SK-N-SH (cell line): ENCODE measurements around the gene MOCS2. TPM values are rescaled to one million over a fixed set of nuclear protein-coding genes. Genes with fewer than 3 reads are reported as not detected.
A peak's percentile ranks its signal among the peaks of the same experiment; 100 is the strongest.

Experiments
- CTCF ChIA-PET: fragments of 300-600, 350-600 bp; formaldehyde crosslinking; extraction: SDS; loops from one replicate; lab custom pipeline; 2021; lab: Yijun Ruan, JAX
- POLR2A ChIA-PET: fragments of 350-600 bp; sonication (Branson Sonifier 250); formaldehyde crosslinking; extraction: SDS; loops from one replicate; lab custom pipeline; 2020; ENCODE audit warnings: antibody characterized with exemption, inconsistent platforms; lab: Yijun Ruan, JAX
- DNase-seq: peaks from one replicate; pipeline ENCODE4 v3.0.0; 2012
- H2AFZ ChIP-seq: fragments of 200-600 bp; sonication (generic); 2 replicates; pipeline ENCODE4 v1.8.1; 2016; ENCODE audit warnings: antibody characterized with exemption, mild to moderate bottlenecking, low read depth
- H3F3A ChIP-seq: fragments of 200-600 bp; sonication (generic); replicated peaks from 2 replicates; pipeline ENCODE3; 2016; ENCODE audit warnings: antibody characterized with exemption, mild to moderate bottlenecking; ENCODE audit not compliant: insufficient read depth
- H3K27ac ChIP-seq, 2 experiments: fragments of 200-500 bp in 1 of 2; fragments of 200-600 bp in 1 of 2; sonication (Bioruptor generic) in 1 of 2; sonication (generic), shearing (Covaris generic) in 1 of 2; 2 replicates each; pipeline versions ENCODE4 v1.5.1 to v1.6.1; 2014 to 2016; ENCODE audit warnings: low read depth in 2 of 2, inconsistent platforms in 1 of 2, low read length in 1 of 2, mild to moderate bottlenecking in 1 of 2, mixed read lengths in 1 of 2
- H3K27me3 ChIP-seq: fragments of 200-600 bp; sonication (generic), shearing (Covaris generic); 2 replicates; pipeline ENCODE4 v1.6.1; 2016; ENCODE audit warnings: mixed run types; ENCODE audit not compliant: insufficient read depth
- H3K36me3 ChIP-seq, 2 experiments: fragments of 200-500 bp in 1 of 2; fragments of 200-600 bp in 1 of 2; sonication (Bioruptor generic) in 1 of 2; sonication (generic) in 1 of 2; replicated peaks in 1 of 2; 2 replicates each; pipeline versions ENCODE3 to v1.5.1; 2014 to 2016; ENCODE audit warnings: low read length in 1 of 2, mild to moderate bottlenecking in 1 of 2; ENCODE audit not compliant: insufficient read depth in 2 of 2, control insufficient read depth in 1 of 2
- H3K4me1 ChIP-seq, 2 experiments: fragments of 200-500 bp in 1 of 2; fragments of 200-600 bp in 1 of 2; sonication (Bioruptor generic) in 1 of 2; sonication (generic), shearing (Covaris generic) in 1 of 2; 2 replicates each; pipeline versions ENCODE4 v1.5.1 to v1.6.1; 2014 to 2016; ENCODE audit warnings: low read depth in 1 of 2, low read length in 1 of 2, mixed run types in 1 of 2; ENCODE audit not compliant: insufficient read depth in 2 of 2, control insufficient read depth in 1 of 2
- H3K4me2 ChIP-seq: fragments of 200-600 bp; sonication (generic), shearing (Covaris generic); 2 replicates; pipeline ENCODE4 v1.6.1; 2017; ENCODE audit warnings: mixed run types
- H3K4me3 ChIP-seq, 2 experiments: fragments of 200-500 bp in 1 of 2; fragments of 200-600 bp in 1 of 2; sonication (Bioruptor generic) in 1 of 2; sonication (generic), shearing (Covaris generic) in 1 of 2; 2 replicates each; pipeline versions ENCODE4 v1.5.1 to v1.8.1; 2014 to 2016; ENCODE audit warnings: low read depth in 2 of 2, inconsistent platforms in 1 of 2, low read length in 1 of 2, mild to moderate bottlenecking in 1 of 2, mixed read lengths in 1 of 2, moderate library complexity in 1 of 2
- H3K79me2 ChIP-seq: fragments of 200-600 bp; sonication (generic); 2 replicates; pipeline ENCODE4 v1.8.1; 2017; ENCODE audit warnings: mild to moderate bottlenecking; ENCODE audit not compliant: insufficient read depth
- H3K9ac ChIP-seq: fragments of 200-600 bp; sonication (generic); 2 replicates; pipeline ENCODE4 v1.6.1; 2017; ENCODE audit warnings: mixed run types
- H3K9me2 ChIP-seq: fragments of 200-600 bp; sonication (generic); 2 replicates; pipeline ENCODE4 v1.6.1; 2017; ENCODE audit warnings: mixed run types
- H3K9me3 ChIP-seq: fragments of 200-600 bp; sonication (generic); 2 replicates; pipeline ENCODE4 v1.6.1; 2017; ENCODE audit warnings: mixed run types, mild to moderate bottlenecking, moderate library complexity
- H4K20me1 ChIP-seq: fragments of 200-600 bp; sonication (generic); 2 replicates; pipeline ENCODE4 v1.6.1; 2017; ENCODE audit warnings: mild to moderate bottlenecking, mixed run types; ENCODE audit not compliant: insufficient read depth
- CHD2 ChIP-seq: fragments of 150-350 bp; IDR thresholded peaks from 2 replicates; pipeline ENCODE4 v1.6.1; 2018; ENCODE audit warnings: low read length; ENCODE audit not compliant: partially characterized antibody
- ELF1 ChIP-seq: IDR thresholded peaks from 2 replicates; pipeline ENCODE4 v1.4.0; 2012
- EZH2phosphoT487 ChIP-seq: fragments of 200-600 bp; sonication (generic); IDR thresholded peaks from 2 replicates; pipeline ENCODE4 v1.6.1; 2017; ENCODE audit warnings: low read depth, mixed run types, mild to moderate bottlenecking, antibody characterized with exemption, moderate library complexity, borderline replicate concordance
- FOSL2 ChIP-seq: IDR thresholded peaks from 2 replicates; pipeline ENCODE4 v1.4.0; 2012; ENCODE audit warnings: low read depth, mild to moderate bottlenecking, moderate library complexity, borderline replicate concordance
- FOXJ3 ChIP-seq: sonication (generic); formaldehyde crosslinking; IDR thresholded peaks from 2 replicates; pipeline ENCODE4 v1.5.1; 2020; ENCODE audit warnings: mild to moderate bottlenecking, missing genetic modification reagents
- GABPA ChIP-seq: IDR thresholded peaks from 2 replicates; pipeline ENCODE4 v1.4.0; 2012; ENCODE audit warnings: low read depth, mild to moderate bottlenecking
- GATA2 ChIP-seq: sonication (generic); formaldehyde crosslinking; IDR thresholded peaks from 2 replicates; pipeline ENCODE4 v1.5.0; 2020; ENCODE audit warnings: mild to moderate bottlenecking, missing genetic modification reagents
- IRF3 ChIP-seq: fragments of 150-350 bp; IDR thresholded peaks from 2 replicates; pipeline ENCODE4 v1.6.1; 2016; ENCODE audit warnings: mild to moderate bottlenecking, low read depth, low read length
- JUND ChIP-seq: IDR thresholded peaks from 2 replicates; pipeline ENCODE4 v1.4.0; 2012
- MEF2A ChIP-seq: IDR thresholded peaks from 2 replicates; pipeline ENCODE4 v1.4.0; 2012; ENCODE audit warnings: low read depth, borderline replicate concordance
- MXI1 ChIP-seq: IDR thresholded peaks from 2 replicates; pipeline ENCODE4 v1.6.1; 2012; ENCODE audit warnings: mild to moderate bottlenecking, low read depth, low read length, improper control_type of control experiment
- RAD21 ChIP-seq: IDR thresholded peaks from 2 replicates; pipeline ENCODE4 v1.6.1; 2012; ENCODE audit warnings: mild to moderate bottlenecking, low read length
- RCOR1 ChIP-seq: fragments of 150-350 bp; IDR thresholded peaks from 2 replicates; pipeline ENCODE4 v1.6.1; 2017; ENCODE audit warnings: antibody characterized with exemption, low read length
- RXRA ChIP-seq: IDR thresholded peaks from 2 replicates; pipeline ENCODE4 v1.4.0; 2012; ENCODE audit warnings: low read depth, mild to moderate bottlenecking, borderline replicate concordance
- SIN3A ChIP-seq: IDR thresholded peaks from 2 replicates; pipeline ENCODE4 v1.6.1; 2012; ENCODE audit warnings: low read depth, mild to moderate bottlenecking, low read length, moderate library complexity, borderline replicate concordance
- SMC3 ChIP-seq: IDR thresholded peaks from 2 replicates; pipeline ENCODE4 v1.6.1; 2012; ENCODE audit warnings: low read depth, low read length, improper control_type of control experiment
- TCF12 ChIP-seq: IDR thresholded peaks from 2 replicates; pipeline ENCODE4 v1.4.0; 2012
- WGBS: methylation state at CpG from one replicate; pipeline ENCODE4 v1.1.6; 2017; ENCODE audit warnings: low lambda C conversion rate; 5-methylcytosine and 5-hydroxymethylcytosine counted together
- polyA plus RNA-seq, 3 experiments: library from polyadenylated mRNA; depleted of rRNA; stranded (reverse); fragments of >200 nt; gene quantifications; 2 replicates each; pipeline ENCODE4 v1.2.3, GENCODE V29; 2012
- TF ChIP-seq, protein P1 (sequence below): fragments of 150-350 bp; IDR thresholded peaks from 2 replicates; pipeline ENCODE4 v1.6.1; 2017; ENCODE audit warnings: antibody characterized with exemption, low read length, low read depth, borderline replicate concordance
- TF ChIP-seq, protein P2 (sequence below): IDR thresholded peaks from 2 replicates; pipeline ENCODE4 v1.4.0; 2012; ENCODE audit warnings: low read depth

Gene MOCS2
- polyA plus RNA-seq, 1 of the 3 experiments (the other 2 are of a cell fraction): 26.4 TPM

GRCh38 chr5:53087171-53087570 is 22.4 kb downstream of the MOCS2 start:
- Histone ChIP-seq H3K9me3 (no peaks in the 10 kb centered on the region), H2AFZ (no peak overlapping the region), H3K4me3 (no peak overlapping the region), H3K79me2 (0 out of 2 replicates have a peak, but pooled peaks cover 3% of the 10 kb centered on the region), H3K36me3 (peaks cover 52 to 86% of the 10 kb centered on the region in 2 experiments), H3F3A (peaks cover 48% of the 10 kb centered on the region), H3K27me3 (no peaks in the 10 kb centered on the region), H3K4me2 (no peak overlapping the region), H3K4me1 (peaks cover 0 to 25% of the 10 kb centered on the region in 2 experiments; a peak in 2 of 4 replicates), H3K9ac (no peak overlapping the region), H4K20me1 (no peaks in the 10 kb centered on the region), H3K27ac (peak overlapping the region in 1 of 2 experiments; percentile 43; a peak in 1 of 4 replicates), H3K9me2 (no peaks in the 10 kb centered on the region)
- DNase-seq: no peak
- CTCF ChIA-PET: interaction anchor here (0.8 to 1.2 kb wide), 2 partner anchors 10 to 139 kb away, joined by 3 read pairs; no protein-coding TSS in a partner anchor
- TF ChIP-seq FOXJ3 (CRISPR knock-in tag) (no peak), TCF12 (no peak), JUND (no peak), MXI1 (no peak), FOSL2 (no peak), IRF3 (no peak), MEF2A (no peak), SIN3A (no peak), RXRA (no peak), RCOR1 (no peak), GATA2 (no peak), SMC3 (no peak), RAD21 (no peak), GABPA (no peak), ELF1 (no peak), CHD2 (no peak), EZH2phosphoT487 (no peak)
- TF ChIP-seq, protein P1, sequence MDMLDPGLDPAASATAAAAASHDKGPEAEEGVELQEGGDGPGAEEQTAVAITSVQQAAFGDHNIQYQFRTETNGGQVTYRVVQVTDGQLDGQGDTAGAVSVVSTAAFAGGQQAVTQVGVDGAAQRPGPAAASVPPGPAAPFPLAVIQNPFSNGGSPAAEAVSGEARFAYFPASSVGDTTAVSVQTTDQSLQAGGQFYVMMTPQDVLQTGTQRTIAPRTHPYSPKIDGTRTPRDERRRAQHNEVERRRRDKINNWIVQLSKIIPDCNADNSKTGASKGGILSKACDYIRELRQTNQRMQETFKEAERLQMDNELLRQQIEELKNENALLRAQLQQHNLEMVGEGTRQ: no peak
- TF ChIP-seq, protein P2, sequence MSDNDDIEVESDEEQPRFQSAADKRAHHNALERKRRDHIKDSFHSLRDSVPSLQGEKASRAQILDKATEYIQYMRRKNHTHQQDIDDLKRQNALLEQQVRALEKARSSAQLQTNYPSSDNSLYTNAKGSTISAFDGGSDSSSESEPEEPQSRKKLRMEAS: no peak
- POLR2A ChIA-PET: no interaction called here
- 89% methylated on average over 1 of the region's 1 CpG for WGBS
